H9 (cell line): Measurements from ENCODE around the gene GLP2R. TPM values are rescaled to one million over a fixed set of nuclear protein-coding genes. Genes with fewer than 3 reads are reported as not detected.

ENCODE experiments used
- DNase-seq: peaks from one replicate; pipeline ENCODE4 v3.0.0-alpha.2; 2017
- H2AFZ ChIP-seq: one replicate; pipeline ENCODE4 v1.6.1; 2013; ENCODE audit warnings: mild to moderate bottlenecking, low read length, control low read depth, moderate library complexity
- H2AK5ac ChIP-seq: 2 replicates; pipeline ENCODE4 v1.6.1; 2013; ENCODE audit warnings: low read length, control low read depth, mixed read lengths; ENCODE audit not compliant: insufficient read length
- H2BK120ac ChIP-seq: one replicate; pipeline ENCODE4 v1.6.1; 2013; ENCODE audit warnings: low read depth, mild to moderate bottlenecking, low read length, control low read depth, inconsistent platforms; ENCODE audit not compliant: poor library complexity, severe bottlenecking
- H2BK12ac ChIP-seq: 2 replicates; pipeline ENCODE4 v1.6.1; 2013; ENCODE audit warnings: low read length, control low read depth, mixed read lengths, low read depth; ENCODE audit not compliant: insufficient read length
- H2BK15ac ChIP-seq: 2 replicates; pipeline ENCODE4 v1.6.1; 2013; ENCODE audit warnings: low read depth, low read length, control low read depth
- H2BK20ac ChIP-seq: one replicate; pipeline ENCODE4 v1.6.1; 2013; ENCODE audit warnings: low read depth, mild to moderate bottlenecking, low read length, control low read depth, inconsistent platforms; ENCODE audit not compliant: poor library complexity, severe bottlenecking
- H2BK5ac ChIP-seq: 2 replicates; pipeline ENCODE4 v1.6.1; 2013; ENCODE audit warnings: low read length, control low read depth, mixed read lengths; ENCODE audit not compliant: insufficient read length
- H3K14ac ChIP-seq: 2 replicates; pipeline ENCODE4 v1.6.1; 2013; ENCODE audit warnings: low read length, control low read depth; ENCODE audit not compliant: insufficient read depth
- H3K18ac ChIP-seq: 2 replicates; pipeline ENCODE4 v1.6.1; 2013; ENCODE audit warnings: low read depth, mild to moderate bottlenecking, mixed read lengths, low read length, control low read depth; ENCODE audit not compliant: insufficient read length
- H3K23ac ChIP-seq: 2 replicates; pipeline ENCODE4 v1.6.1; 2013; ENCODE audit warnings: low read length, control low read depth, mixed read lengths, low read depth; ENCODE audit not compliant: insufficient read length
- H3K23me2 ChIP-seq: 2 replicates; pipeline ENCODE4 v1.6.1; 2013; ENCODE audit warnings: low read depth, mild to moderate bottlenecking, mixed read lengths, low read length, control low read depth; ENCODE audit not compliant: insufficient read length, poor library complexity, severe bottlenecking
- H3K27ac ChIP-seq: 2 replicates; pipeline ENCODE4 v1.5.1; 2013; ENCODE audit warnings: low read length, control low read depth, mixed read lengths, low read depth; ENCODE audit not compliant: insufficient read length
- H3K27me3 ChIP-seq: 2 replicates; pipeline ENCODE4 v1.6.1; 2013; ENCODE audit warnings: low read length, control low read depth, inconsistent platforms; ENCODE audit not compliant: insufficient read depth
- H3K4ac ChIP-seq: 2 replicates; pipeline ENCODE4 v1.6.1; 2013; ENCODE audit warnings: low read depth, mild to moderate bottlenecking, control low read depth, inconsistent platforms, low read length, moderate library complexity
- H3K4me1 ChIP-seq: 2 replicates; pipeline ENCODE4 v1.6.1; 2013; ENCODE audit warnings: low read length, control low read depth, inconsistent platforms; ENCODE audit not compliant: insufficient read depth
- H3K4me2 ChIP-seq: 2 replicates; pipeline ENCODE4 v1.6.1; 2013; ENCODE audit warnings: low read length, control low read depth, mixed read lengths; ENCODE audit not compliant: insufficient read length, insufficient read depth
- H3K56ac ChIP-seq: 2 replicates; pipeline ENCODE4 v1.6.1; 2013; ENCODE audit warnings: low read depth, mild to moderate bottlenecking, mixed read lengths, low read length, control low read depth; ENCODE audit not compliant: insufficient read length
- H3K79me1 ChIP-seq: 2 replicates; pipeline ENCODE4 v1.6.1; 2013; ENCODE audit warnings: low read depth, mild to moderate bottlenecking, moderate library complexity, low read length, control low read depth, inconsistent platforms; ENCODE audit not compliant: insufficient read depth, poor library complexity, severe bottlenecking
- H3K79me2 ChIP-seq: 2 replicates; pipeline ENCODE4 v1.6.1; 2013; ENCODE audit warnings: low read length, control low read depth, inconsistent platforms; ENCODE audit not compliant: insufficient read depth
- H3K9ac ChIP-seq: 2 replicates; pipeline ENCODE4 v1.6.1; 2013; ENCODE audit warnings: low read length, control low read depth, mixed read lengths; ENCODE audit not compliant: insufficient read length; ENCODE audit errors: extremely low read depth
- H3K9me3 ChIP-seq: one replicate; pipeline ENCODE4 v1.6.1; 2013; ENCODE audit warnings: low read depth, low read length, inconsistent platforms; ENCODE audit not compliant: control insufficient read depth
- H3T11ph ChIP-seq: one replicate; pipeline ENCODE4 v1.6.1; 2013; ENCODE audit warnings: mild to moderate bottlenecking, low read length, control low read depth, inconsistent platforms
- H4K20me1 ChIP-seq: one replicate; pipeline ENCODE4 v1.6.1; 2013; ENCODE audit not compliant: control insufficient read depth, insufficient read length, insufficient read depth
- H4K5ac ChIP-seq: 2 replicates; pipeline ENCODE4 v1.6.1; 2013; ENCODE audit warnings: low read depth, mild to moderate bottlenecking, mixed read lengths, low read length, control low read depth; ENCODE audit not compliant: insufficient read length
- H4K8ac ChIP-seq: replicated peaks from 2 replicates; pipeline ENCODE4 v1.6.1; 2013; ENCODE audit warnings: low read length, control low read depth, mixed read lengths, low read depth; ENCODE audit not compliant: insufficient read length
- H4K91ac ChIP-seq: 2 replicates; pipeline ENCODE4 v1.6.1; 2013; ENCODE audit warnings: low read depth, mild to moderate bottlenecking, moderate library complexity, mixed read lengths, low read length, control low read depth; ENCODE audit not compliant: insufficient read length
- H3K27ac Mint-ChIP-seq, 3 experiments: 2 replicates in 2 of 3; 3 replicates in 1 of 3; pipeline ENCODE4 v1.8.0; 2020 to 2021; ENCODE audit warnings: mixed read lengths in 3 of 3, mild to moderate bottlenecking in 1 of 3, moderate library complexity in 1 of 3
- H3K27me3 Mint-ChIP-seq: 2 replicates; pipeline ENCODE4 v1.8.0; 2021; ENCODE audit warnings: low read depth, mild to moderate bottlenecking, moderate library complexity, mixed read lengths
- H3K36me3 Mint-ChIP-seq, 3 experiments: 2 replicates in 2 of 3; 3 replicates in 1 of 3; pipeline ENCODE4 v1.8.0; 2020 to 2021; ENCODE audit warnings: low read depth in 3 of 3, mixed read lengths in 3 of 3; ENCODE audit not compliant: insufficient read depth in 1 of 3
- H3K4me1 Mint-ChIP-seq, 2 experiments: 2 replicates each; pipeline ENCODE4 v1.8.0; 2020; ENCODE audit warnings: mixed read lengths in 2 of 2
- H3K4me3 Mint-ChIP-seq, 2 experiments: 2 replicates in 1 of 2; 3 replicates in 1 of 2; pipeline ENCODE4 v1.8.0; 2020 to 2021; ENCODE audit warnings: mild to moderate bottlenecking in 2 of 2, mixed read lengths in 2 of 2, moderate library complexity in 1 of 2
- H3K9me3 Mint-ChIP-seq, 2 experiments: 2 replicates in 1 of 2; 3 replicates in 1 of 2; pipeline ENCODE4 v1.8.0; 2020; ENCODE audit warnings: mild to moderate bottlenecking in 2 of 2, mixed read lengths in 2 of 2, moderate library complexity in 1 of 2
- CTCF ChIP-seq: fragments of 200-600 bp; sonication (generic); conservative IDR thresholded peaks from 3 replicates; pipeline ENCODE4 v1.8.0; 2021; ENCODE audit warnings: antibody characterized with exemption, mild to moderate bottlenecking
- WGBS: extraction: QIAGEN DNeasy Blood & Tissue Kit; methylation state at CpG from one replicate; pipeline ENCODE4 v1.1.7; 2013; ENCODE audit warnings: missing lambda C conversion rate, low lambda C conversion rate, mixed read lengths; ENCODE audit not compliant: insufficient read length; ENCODE audit errors: extremely low coverage; 5-methylcytosine and 5-hydroxymethylcytosine counted together
- total RNA-seq: library from RNA; stranded (reverse); gene quantifications from 2 replicates; pipeline ENCODE4 v1.2.1, GENCODE V29; 2021

GLP2R gene
- total RNA-seq, 1 experiment from 2014 or later = not detected

DNA sequence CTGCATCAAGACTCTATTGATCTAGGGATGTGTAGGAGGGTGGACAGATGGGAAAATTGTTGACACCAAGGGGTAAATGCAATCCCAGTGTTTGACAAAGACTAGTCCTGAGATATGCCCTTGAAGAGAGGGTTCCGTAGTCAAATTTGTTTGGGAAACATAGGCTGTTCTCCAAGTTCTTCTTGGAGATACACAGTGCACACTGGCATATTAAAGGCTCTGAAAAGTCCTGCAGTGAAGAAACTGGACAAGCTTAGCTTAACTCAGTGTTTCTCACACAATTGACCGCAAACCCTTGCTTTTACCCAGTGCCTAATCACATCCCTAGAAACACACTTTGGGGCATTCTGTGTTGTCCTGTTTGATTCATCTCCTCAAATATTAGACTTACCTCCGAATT lies 45.2 kb upstream of the GLP2R start:
- Histone ChIP-seq H3K79me2 (no peaks in the 10 kb centered on the region), H2BK20ac (no peak overlapping the region), H3K9ac (no peak overlapping the region), H2BK15ac (no peak overlapping the region), H4K91ac (no peak overlapping the region), H3T11ph (no peak overlapping the region), H3K9me3 (no peaks in the 10 kb centered on the region), H4K8ac (no peak overlapping the region), H3K79me1 (no peaks in the 10 kb centered on the region), H3K4me2 (no peak overlapping the region), H4K20me1 (no peaks in the 10 kb centered on the region), H3K23ac (no peak overlapping the region), H2BK5ac (no peak overlapping the region), H3K14ac (no peak overlapping the region), H3K4me1 (no peaks in the 10 kb centered on the region), H4K5ac (no peak overlapping the region), H2BK120ac (no peak overlapping the region), H2BK12ac (no peak overlapping the region), H3K18ac (no peak overlapping the region), H3K27ac (no peak overlapping the region), H2AFZ (no peak overlapping the region), H3K4ac (no peak overlapping the region), H3K27me3 (no peaks in the 10 kb centered on the region), H2AK5ac (no peak overlapping the region), H3K56ac (no peak overlapping the region), H3K23me2 (no peaks in the 10 kb centered on the region)
- Mint-ChIP-seq H3K36me3 (0 out of 7 replicates have a peak, but pooled peaks cover 0 to 3% (median 0%) of the 10 kb centered on the region in 3 experiments), H3K4me3 (no peak overlapping the region), H3K27me3 (peaks cover 6% of the 10 kb centered on the region), H3K9me3 (peaks cover 5% of the 10 kb centered on the region in 2 experiments; a peak in 4 of 5 replicates), H3K27ac (no peak overlapping the region), H3K4me1 (peaks cover 6 to 8% of the 10 kb centered on the region in 2 experiments)
- whole genome bisulfite sequencing = no CpG with 5 or more reads among the region's 3 CpGs
- no peak for TF ChIP-seq CTCF
- DNase-seq = no peak
